Measurements from ENCODE around the gene PCA3.
A peak's percentile ranks its signal among the peaks of the same experiment; 100 is the strongest.
"Not testable (repeated sequence)": the region's sequence is repeated elsewhere in the genome, so short reads cannot be mapped to it uniquely, and the experiment has no call there.

PCA3 gene
- 0 to 7.2 (median 0) reads per million in 17 experiments for total RNA-seq

DNA sequence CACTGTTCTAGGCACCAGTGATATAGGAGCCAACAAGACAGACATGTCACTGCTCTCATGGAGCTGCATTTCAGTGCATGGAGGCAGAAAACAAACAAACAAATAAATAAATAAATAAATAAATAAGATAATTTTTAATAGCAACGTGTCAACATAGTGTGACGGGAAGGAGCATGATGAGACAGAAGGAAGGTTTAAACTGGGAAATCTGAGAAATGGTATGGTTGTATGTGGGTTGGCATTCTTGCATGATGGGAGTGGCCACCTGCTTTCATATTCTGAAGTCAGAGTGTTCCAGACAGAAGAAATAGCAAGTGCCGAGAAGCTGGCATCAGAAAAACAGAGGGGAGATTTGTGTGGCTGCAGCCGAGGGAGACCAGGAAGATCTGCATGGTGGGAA lies at the start of gene PCA3:
PCA3 (plus strand) TSS at position 301 of the 400 bp plus-strand sequence.
- no peak for DNase-seq

- DNase-seq, result no peak
These were observed 48.1 kb upstream of the PCA3 start for GRCh38 chr9:76716085-76716672.

GRCh38 chr9:76717176-76717575 lies 47.1 kb upstream of the PCA3 start:
- DNase-seq, result peak in 3 of 4 experiments; percentile 18 to 36 (median 31)

DNA sequence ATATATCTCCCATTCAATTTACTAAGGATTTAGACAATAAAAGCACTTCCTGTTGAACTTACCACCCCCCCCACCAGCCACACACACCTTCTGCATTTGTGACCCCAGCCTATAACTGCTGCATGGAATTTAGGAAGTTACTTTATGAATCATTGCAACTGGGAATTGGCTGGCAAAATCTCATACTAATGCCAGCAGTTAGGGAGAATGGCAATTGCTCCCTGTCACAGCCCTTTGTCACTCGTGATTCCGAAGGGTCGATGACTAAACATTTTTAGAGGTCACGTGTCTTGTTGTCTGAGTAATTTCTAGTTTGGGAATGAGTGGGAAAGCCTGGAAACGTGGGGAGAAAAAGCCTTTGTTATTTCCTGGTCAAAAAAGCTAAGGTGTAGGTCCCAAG lies 46.6 kb upstream of the PCA3 start:
- DNase-seq, result peak; percentile 53 to 84 (median 75)

- DNase-seq, result no peak
These were observed 46.1 kb upstream of the PCA3 start for GRCh38 chr9:76718166-76718565.

DNA sequence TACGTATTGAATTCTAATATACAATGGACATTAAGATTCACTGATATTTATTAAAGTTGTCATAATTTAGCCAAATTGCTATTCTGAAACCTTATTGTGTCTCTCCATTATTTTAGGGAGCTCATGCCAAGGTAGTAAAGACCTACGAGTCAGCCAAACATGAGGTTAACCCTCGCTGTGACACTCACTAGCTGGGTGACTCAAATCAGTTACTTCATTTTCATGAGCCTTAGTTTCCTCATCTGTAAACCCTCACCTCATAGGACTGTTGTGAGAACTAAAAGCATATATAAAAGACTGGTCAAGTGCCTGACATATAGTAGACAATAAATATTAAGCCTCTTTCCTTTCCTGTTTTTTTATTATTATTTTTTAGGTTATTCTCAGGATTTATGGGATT lies 44.0 kb upstream of the PCA3 start:
- peak in 3 of 4 experiments; percentile 18 to 43 (median 41) for DNase-seq

DNA sequence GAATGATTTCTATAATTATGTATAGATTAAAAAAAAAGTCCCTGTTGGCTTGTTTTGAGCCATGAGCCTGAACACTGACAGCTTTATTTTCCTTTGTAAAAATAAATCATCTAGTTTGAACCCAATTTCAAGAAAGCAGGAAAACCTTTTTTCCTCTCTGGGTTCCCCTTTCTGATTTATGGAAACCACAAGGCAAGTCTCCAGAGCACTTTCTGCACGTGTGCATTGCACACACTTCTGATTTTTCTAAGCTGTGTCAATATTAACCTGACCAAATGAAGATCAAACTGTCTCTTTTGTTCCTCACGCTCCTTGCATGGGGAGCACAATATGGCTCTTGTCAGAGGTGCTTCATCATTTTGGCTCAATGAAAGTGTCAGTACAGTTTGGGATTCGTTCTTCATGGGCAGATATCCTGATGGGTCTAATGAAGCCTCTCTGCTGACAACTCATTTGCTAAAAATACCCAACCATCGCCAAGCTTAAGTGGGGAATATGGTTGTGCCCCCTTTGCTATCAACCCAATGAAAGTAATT lies 39.2 kb upstream of the PCA3 start:
- DNase-seq, result peak; percentile 11 to 35 (median 28)

GRCh38 chr9:76725885-76726284 lies 38.4 kb upstream of the PCA3 start:
- DNase-seq, result no peak

DNA sequence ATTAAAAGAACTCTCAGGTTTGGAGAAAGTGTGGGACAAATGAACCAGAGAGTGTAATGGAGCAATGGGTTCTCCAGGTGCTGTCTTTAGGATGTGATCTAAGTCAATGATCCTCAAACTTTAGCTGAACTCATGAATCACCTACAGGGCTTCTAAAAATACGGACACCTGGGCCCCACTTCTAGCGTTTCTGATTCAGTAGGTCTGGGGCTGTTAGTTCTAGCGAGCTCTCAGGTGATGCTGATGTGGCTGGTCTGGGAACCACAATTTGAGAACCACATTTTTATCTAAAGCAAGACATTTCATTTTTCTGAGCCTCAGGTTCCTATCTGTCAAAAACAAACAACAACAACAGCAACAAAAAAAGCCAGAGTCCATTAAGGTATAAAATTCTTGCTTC lies 35.1 kb upstream of the PCA3 start:
- DNase-seq, result no peak

DNA sequence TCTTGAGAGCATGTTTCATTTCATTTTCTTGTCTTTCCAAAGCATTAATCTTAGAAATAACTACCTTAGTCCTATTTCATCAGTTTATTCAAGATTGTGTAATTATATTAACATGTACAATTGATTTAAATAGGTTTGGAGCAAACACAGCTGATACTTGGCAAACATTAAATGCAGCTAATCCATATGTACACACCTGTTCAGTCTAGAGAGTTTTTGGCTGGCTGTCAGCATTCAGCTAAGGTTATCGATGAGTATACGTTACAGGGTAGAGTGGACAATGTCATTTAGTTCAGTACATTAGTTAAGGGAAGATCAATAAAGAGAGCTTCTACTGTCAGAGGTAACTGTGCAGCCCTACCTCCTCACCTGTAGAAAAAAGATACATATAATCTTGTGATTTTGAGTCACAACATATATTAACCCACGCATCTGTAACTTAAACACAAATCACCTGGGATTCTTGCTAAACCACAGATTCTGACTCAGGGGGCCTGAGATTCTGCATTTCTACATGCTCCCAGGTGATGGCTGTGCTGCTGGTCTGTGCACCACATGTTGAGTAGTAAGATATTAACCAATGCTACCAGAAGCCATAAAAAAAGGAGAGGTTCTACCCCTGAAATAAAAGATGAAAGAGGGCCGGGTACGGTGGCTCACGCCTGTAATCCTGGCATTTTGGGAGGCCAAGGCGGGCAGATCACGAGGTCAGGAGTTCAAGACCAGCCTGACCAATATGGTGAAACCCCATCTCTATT lies 34.1 kb upstream of the PCA3 start:
- no peak for DNase-seq

GRCh38 chr9:76730801-76731200 lies 33.4 kb upstream of the PCA3 start:
- DNase-seq, result peak in 2 of 4 experiments; percentile 37 to 40

- DNase-seq, result no peak
These were observed 31.8 kb upstream of the PCA3 start for GRCh38 chr9:76732341-76732958.

DNA sequence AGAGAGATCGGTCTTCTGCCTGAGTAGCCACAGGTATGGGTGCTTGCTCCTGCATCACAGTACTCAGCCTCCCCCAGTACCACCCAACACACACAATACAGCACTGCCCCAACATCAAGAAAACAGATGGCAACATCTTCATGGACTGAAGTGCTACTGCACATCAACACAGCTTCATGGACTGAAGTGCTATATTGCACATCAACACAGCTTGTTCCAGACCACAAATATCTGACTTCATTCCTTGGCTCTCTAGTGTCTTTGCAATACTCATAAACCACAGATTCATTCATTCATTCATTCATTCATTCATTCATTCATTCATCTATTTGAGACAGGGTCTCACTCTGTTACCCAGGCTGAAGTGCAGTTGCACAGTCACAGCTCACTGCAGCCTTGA lies 31.1 kb upstream of the PCA3 start:
- DNase-seq, result no peak

DNA sequence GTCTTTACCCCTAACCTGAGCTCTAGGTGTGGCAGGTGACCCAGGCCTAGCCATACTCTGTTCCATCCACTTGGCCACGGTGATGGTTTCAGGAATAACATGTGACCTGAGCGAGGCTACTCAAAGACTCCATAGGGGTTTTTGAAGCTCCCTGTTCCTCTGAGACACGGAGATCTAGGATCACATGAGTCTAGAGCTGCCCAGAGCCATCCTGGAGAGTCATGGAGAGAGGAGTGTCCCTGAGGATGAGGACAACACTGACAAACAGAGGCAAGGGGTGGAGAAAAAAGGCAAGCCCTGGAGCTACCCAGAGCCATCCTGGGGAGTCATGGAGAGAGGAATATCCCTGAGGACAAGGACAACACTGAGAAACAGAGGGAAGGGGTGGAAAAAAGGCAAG lies 29.5 kb upstream of the PCA3 start:
- no peak for DNase-seq

DNA sequence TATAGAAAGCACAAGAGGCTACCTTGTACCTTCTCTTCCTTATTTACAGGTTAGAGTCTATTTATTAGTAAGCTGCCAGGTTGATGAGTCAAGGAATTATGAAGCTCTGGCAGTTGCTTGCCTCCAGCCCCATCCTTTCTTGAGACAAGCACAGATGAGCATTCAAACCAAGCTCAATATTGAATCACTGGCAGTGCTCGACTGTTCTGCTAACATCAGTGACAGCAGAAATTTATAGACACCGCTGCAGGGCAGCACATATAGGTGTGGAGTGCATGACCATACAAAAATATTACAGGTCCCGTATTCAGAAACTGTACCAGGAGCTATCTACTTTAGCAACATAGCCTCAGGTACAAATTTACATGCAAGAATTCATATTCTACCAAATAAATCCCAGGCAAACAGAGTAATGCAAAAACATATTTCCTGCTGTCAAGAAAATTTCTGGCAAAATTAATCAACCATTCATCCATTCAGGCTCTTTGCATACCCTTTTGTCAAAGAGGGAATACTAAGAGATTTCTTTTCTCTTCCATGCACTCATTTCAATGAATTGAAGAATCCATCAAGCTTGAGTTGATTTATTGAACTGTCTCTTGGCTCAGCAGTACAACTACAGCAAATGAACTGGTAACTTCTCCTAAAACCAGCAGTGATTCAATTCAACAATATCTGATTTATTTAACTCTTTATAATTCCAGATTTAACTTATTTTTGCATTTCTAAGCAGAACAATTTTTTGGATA lies 26.9 kb upstream of the PCA3 start:
- DNase-seq, result no peak

- DNase-seq, result no peak
These were observed 25.8 kb upstream of the PCA3 start for GRCh38 chr9:76738402-76738801.

GRCh38 chr9:76741524-76741923 lies 22.7 kb upstream of the PCA3 start:
- no peak for DNase-seq

- DNase-seq, result not testable (repeated sequence)
These were observed 21.3 kb upstream of the PCA3 start for GRCh38 chr9:76742890-76743289.

GRCh38 chr9:76743931-76744330 lies 20.3 kb upstream of the PCA3 start:
- peak in 2 of 4 experiments; percentile 9 to 20 for DNase-seq

DNA sequence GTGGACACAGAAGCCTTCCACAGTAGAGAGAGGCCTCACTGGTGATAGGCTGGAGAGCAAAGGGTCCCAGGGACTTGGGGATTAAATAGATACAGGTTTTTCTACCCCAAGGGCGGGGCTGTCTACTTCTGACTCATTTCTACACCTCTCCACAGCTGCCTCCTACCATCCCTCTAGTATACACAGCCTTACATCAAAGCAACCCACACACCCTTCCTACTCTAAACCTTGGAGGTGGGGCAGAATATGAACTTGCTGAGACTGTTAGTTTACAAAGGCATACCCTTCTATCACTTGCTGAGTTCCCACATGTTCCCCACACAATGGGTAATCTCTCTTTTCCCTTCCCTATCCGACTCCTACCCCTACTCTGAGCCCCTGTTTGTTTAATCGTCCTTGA lies 19.9 kb upstream of the PCA3 start:
- no peak for DNase-seq

GRCh38 chr9:76751001-76751400 lies 13.2 kb upstream of the PCA3 start:
- no peak for DNase-seq

DNA sequence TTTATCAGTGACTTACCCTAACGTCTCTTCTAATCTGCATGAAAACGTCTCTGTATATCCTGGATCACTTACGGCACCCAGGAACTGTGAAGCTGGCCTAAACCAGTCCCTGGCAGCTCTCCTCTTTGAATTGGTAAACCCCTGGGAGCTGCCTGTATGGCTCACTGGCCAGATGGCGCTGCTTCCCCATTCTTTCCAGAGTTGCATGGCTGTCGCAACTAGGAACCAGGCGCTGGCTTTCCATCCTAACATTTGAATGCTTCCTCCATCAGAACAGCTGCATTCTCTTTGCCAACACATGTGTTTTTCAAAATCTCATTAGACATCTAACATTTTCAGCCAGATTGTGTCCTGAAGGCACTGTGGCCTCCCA lies 8.0 kb upstream of the PCA3 start:
- DNase-seq, result peak; percentile 44 to 72 (median 64)

All from suppressor macrophage (primary cell).